Measurements from ENCODE around the gene HPSE.

The HPSE gene

DNA sequence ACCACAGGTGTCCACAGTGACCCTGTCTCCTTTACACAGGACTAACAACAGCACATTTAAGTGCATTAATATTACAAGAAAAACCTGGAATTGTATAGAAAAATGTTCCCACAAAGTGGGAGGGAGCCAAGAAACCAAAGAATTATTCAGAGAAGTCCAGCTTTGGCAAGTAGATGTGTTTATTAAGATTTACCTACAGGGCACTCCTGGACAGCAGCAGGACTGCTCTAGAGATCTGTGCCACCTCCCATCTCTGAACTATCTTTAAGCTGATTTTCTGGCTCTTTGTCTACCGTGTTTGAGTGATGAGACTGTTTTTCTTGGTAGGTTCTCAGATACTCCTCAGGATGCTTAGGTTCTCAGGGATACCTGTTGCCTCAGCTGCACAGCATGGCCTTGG lies 38.3 kb upstream of the HPSE start:
- no peaks in the 10 kb centered on the region for H4K20me1 ChIP-seq (ENCODE audit: insufficient read depth, low read length)
- TF ChIP-seq EZH2phosphoT487 (IDR thresholded peaks at IDR 0.05; ENCODE audit: low read depth), result no peak
- TF ChIP-seq, protein P1, sequence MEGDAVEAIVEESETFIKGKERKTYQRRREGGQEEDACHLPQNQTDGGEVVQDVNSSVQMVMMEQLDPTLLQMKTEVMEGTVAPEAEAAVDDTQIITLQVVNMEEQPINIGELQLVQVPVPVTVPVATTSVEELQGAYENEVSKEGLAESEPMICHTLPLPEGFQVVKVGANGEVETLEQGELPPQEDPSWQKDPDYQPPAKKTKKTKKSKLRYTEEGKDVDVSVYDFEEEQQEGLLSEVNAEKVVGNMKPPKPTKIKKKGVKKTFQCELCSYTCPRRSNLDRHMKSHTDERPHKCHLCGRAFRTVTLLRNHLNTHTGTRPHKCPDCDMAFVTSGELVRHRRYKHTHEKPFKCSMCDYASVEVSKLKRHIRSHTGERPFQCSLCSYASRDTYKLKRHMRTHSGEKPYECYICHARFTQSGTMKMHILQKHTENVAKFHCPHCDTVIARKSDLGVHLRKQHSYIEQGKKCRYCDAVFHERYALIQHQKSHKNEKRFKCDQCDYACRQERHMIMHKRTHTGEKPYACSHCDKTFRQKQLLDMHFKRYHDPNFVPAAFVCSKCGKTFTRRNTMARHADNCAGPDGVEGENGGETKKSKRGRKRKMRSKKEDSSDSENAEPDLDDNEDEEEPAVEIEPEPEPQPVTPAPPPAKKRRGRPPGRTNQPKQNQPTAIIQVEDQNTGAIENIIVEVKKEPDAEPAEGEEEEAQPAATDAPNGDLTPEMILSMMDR (IDR thresholded peaks at IDR 0.05; ENCODE audit: low read depth, low read length), result no peak
- no peak overlapping the region for H2AFZ ChIP-seq (ENCODE audit: low read depth, low read length)
- no peaks in the 10 kb centered on the region for H3K27me3 ChIP-seq (ENCODE audit: low read depth, low read length)
- H3K4me3 ChIP-seq (ENCODE audit: low read length), result no peak overlapping the region
- H3K9me3 ChIP-seq (ENCODE audit: insufficient read depth, low read length), result peaks cover 6% of the 10 kb centered on the region; the same call in 1 of the 2 replicates
- H3K9ac ChIP-seq (ENCODE audit: low read length), result no peak overlapping the region
- H3K36me3 ChIP-seq (replicated peaks; ENCODE audit: low read depth, low read length), result no peaks in the 10 kb centered on the region
- no peaks in the 10 kb centered on the region for H3K4me1 ChIP-seq (ENCODE audit: low read length)
- H3K4me2 ChIP-seq (ENCODE audit: low read length), result no peak overlapping the region
- H3K79me2 ChIP-seq (ENCODE audit: low read length), result no peaks in the 10 kb centered on the region
- no peak overlapping the region for H3K27ac ChIP-seq (ENCODE audit: low read length)

DNA sequence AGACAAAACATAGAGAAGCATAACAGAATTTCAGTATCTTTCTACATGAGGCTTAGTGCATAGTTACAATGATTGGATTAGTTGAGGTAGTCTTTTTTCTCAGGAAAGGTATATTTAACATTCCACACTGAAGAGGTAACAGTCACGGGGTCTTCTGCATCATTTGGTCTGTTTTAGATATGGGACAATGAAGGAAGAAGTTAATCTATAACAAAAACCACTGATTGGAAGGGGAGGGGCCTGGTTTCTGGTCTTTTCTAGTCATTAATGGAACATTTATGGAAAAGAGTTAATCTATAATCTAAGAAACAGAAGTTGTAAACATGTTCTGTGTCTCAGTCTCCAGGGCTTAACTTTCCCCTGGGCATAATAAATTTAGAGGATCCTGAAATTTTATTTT lies 37.3 kb upstream of the HPSE start:
- Histone ChIP-seq H3K9me3 (ENCODE audit: insufficient read depth, low read length) (no peaks in the 10 kb centered on the region), H3K79me2 (ENCODE audit: low read length) (no peaks in the 10 kb centered on the region), H3K36me3 (replicated peaks; ENCODE audit: low read depth, low read length) (no peaks in the 10 kb centered on the region), H3K27ac (ENCODE audit: low read length) (no peak overlapping the region), H3K9ac (ENCODE audit: low read length) (no peak overlapping the region), H3K27me3 (ENCODE audit: low read depth, low read length) (no peaks in the 10 kb centered on the region), H3K4me2 (ENCODE audit: low read length) (no peak overlapping the region), H2AFZ (ENCODE audit: low read depth, low read length) (no peak overlapping the region), H4K20me1 (ENCODE audit: insufficient read depth, low read length) (no peaks in the 10 kb centered on the region), H3K4me1 (ENCODE audit: low read length) (no peaks in the 10 kb centered on the region), H3K4me3 (ENCODE audit: low read length) (no peak overlapping the region)
- TF ChIP-seq, protein P1 (IDR thresholded peaks at IDR 0.05; ENCODE audit: low read depth, low read length), result no peak
- TF ChIP-seq EZH2phosphoT487 (IDR thresholded peaks at IDR 0.05; ENCODE audit: low read depth), result no peak

DNA sequence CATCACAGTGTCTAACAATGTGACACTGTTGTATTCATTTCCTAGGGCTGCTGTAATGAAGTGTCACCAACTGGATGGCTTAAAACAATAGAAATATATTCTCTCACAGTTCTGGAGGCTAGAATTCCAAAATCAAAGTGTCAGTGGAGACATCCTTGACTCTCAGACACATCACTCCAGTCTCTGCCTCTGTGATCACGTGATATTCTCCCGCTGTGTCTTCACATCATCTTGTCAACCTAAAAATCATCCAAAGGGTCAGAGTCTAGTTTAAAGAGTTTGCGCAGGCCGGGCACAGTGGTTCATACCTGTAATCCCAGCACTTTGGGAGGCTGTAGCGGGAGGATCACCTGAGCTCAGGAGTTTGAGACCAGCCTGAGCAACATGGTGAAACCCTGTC lies 36.6 kb upstream of the HPSE start:
- H3K9me3 ChIP-seq (ENCODE audit: insufficient read depth, low read length), result no peaks in the 10 kb centered on the region
- H3K4me1 ChIP-seq (ENCODE audit: low read length), result no peaks in the 10 kb centered on the region
- H4K20me1 ChIP-seq (ENCODE audit: insufficient read depth, low read length), result no peaks in the 10 kb centered on the region
- no peaks in the 10 kb centered on the region for H3K79me2 ChIP-seq (ENCODE audit: low read length)
- TF ChIP-seq EZH2phosphoT487 (IDR thresholded peaks at IDR 0.05; ENCODE audit: low read depth), result no peak
- TF ChIP-seq, protein P1 (IDR thresholded peaks at IDR 0.05; ENCODE audit: low read depth, low read length), result no peak
- H3K9ac ChIP-seq (ENCODE audit: low read length), result no peak overlapping the region
- H3K4me2 ChIP-seq (ENCODE audit: low read length), result no peak overlapping the region
- H3K27ac ChIP-seq (ENCODE audit: low read length), result no peak overlapping the region
- no peaks in the 10 kb centered on the region for H3K27me3 ChIP-seq (ENCODE audit: low read depth, low read length)
- H3K36me3 ChIP-seq (replicated peaks; ENCODE audit: low read depth, low read length), result no peaks in the 10 kb centered on the region
- no peak overlapping the region for H3K4me3 ChIP-seq (ENCODE audit: low read length)
- no peak overlapping the region for H2AFZ ChIP-seq (ENCODE audit: low read depth, low read length)

DNA sequence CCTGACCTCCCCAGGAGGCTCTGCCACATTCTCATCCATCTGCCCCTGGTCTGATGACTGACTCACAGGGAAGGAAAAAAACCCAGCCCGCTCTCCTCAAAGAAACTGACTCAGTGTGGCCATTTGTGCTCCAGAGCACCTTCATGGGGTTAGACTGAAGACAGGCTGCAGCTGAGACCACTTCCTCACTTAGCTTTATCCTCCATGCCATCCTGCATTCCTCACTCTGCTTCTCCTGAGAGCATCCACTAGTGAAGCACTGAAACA lies 35.9 kb upstream of the HPSE start:
- Histone ChIP-seq H3K4me3 (ENCODE audit: low read length) (no peak overlapping the region), H3K4me1 (ENCODE audit: low read length) (no peaks in the 10 kb centered on the region), H2AFZ (ENCODE audit: low read depth, low read length) (no peak overlapping the region)

More for the DNA sequence above, 35.9 kb upstream of the HPSE start:
- Histone ChIP-seq H3K4me2 (ENCODE audit: low read length) (no peak overlapping the region), H3K9ac (ENCODE audit: low read length) (no peak overlapping the region), H3K9me3 (ENCODE audit: insufficient read depth, low read length) (no peaks in the 10 kb centered on the region), H3K27ac (ENCODE audit: low read length) (no peak overlapping the region), H3K36me3 (replicated peaks; ENCODE audit: low read depth, low read length) (no peaks in the 10 kb centered on the region), H3K27me3 (ENCODE audit: low read depth, low read length) (no peaks in the 10 kb centered on the region), H4K20me1 (ENCODE audit: insufficient read depth, low read length) (no peaks in the 10 kb centered on the region), H3K79me2 (ENCODE audit: low read length) (no peaks in the 10 kb centered on the region)
- TF ChIP-seq, protein P1 (IDR thresholded peaks at IDR 0.05; ENCODE audit: low read depth, low read length), result no peak
- no peak for TF ChIP-seq EZH2phosphoT487 (IDR thresholded peaks at IDR 0.05; ENCODE audit: low read depth)

Data from OCI-LY3 (cell line).